H1 (cell line): ENCODE results near the gene SH3PXD2A. TPM values are rescaled to one million over a fixed set of nuclear protein-coding genes. Genes with fewer than 3 reads are reported as not detected.

ENCODE experiments used
- CTCF ChIA-PET: fragments of 300-600 bp; sonication (Branson Sonifier 250); formaldehyde crosslinking; loops from one replicate; lab custom pipeline; 2021; ENCODE audit not compliant: partially characterized antibody; lab: Charles Lee
- POLR2A ChIA-PET: fragments of 300-600 bp; sonication (Branson Sonifier 250); formaldehyde crosslinking; loops from one replicate; lab custom pipeline; 2021; ENCODE audit warnings: inconsistent platforms; ENCODE audit not compliant: partially characterized antibody; lab: Charles Lee
- DNase-seq, 2 experiments: peaks; one replicate each; pipeline versions ENCODE4 v3.0.0 to v3.0.0-alpha.2; 2010 to 2022; ENCODE audit warnings: low spot score in 2 of 2, low read depth in 1 of 2, mixed read lengths in 1 of 2
- FAIRE-seq: peaks from 2 replicates; lab custom pipeline; 2011; peaks lifted over from hg19 to GRCh38; lab: Jason Lieb, UNC
- H2AFZ ChIP-seq: 2 replicates; pipeline ENCODE4 v1.8.1; 2012; ENCODE audit warnings: low read length, inconsistent platforms
- H2AK5ac ChIP-seq: 2 replicates; pipeline ENCODE4 v1.6.1; 2013; ENCODE audit warnings: low read depth, low read length
- H2BK120ac ChIP-seq: replicated peaks from 2 replicates; pipeline ENCODE3; 2013; ENCODE audit warnings: low read depth, low read length, inconsistent platforms
- H2BK12ac ChIP-seq: 2 replicates; pipeline ENCODE4 v1.6.1; 2013; ENCODE audit warnings: low read depth, low read length
- H2BK15ac ChIP-seq: 2 replicates; pipeline ENCODE4 v1.6.1; 2013; ENCODE audit warnings: low read length
- H2BK20ac ChIP-seq: 2 replicates; pipeline ENCODE4 v1.6.1; 2013; ENCODE audit warnings: low read length
- H2BK5ac ChIP-seq: 2 replicates; pipeline ENCODE4 v1.6.1; 2013; ENCODE audit warnings: low read depth, low read length
- H3K14ac ChIP-seq: 2 replicates; pipeline ENCODE4 v1.6.1; 2013; ENCODE audit warnings: inconsistent platforms; ENCODE audit not compliant: insufficient read length
- H3K18ac ChIP-seq: 2 replicates; pipeline ENCODE4 v1.6.1; 2013; ENCODE audit warnings: low read length; ENCODE audit errors: extremely low read depth
- H3K23ac ChIP-seq: 2 replicates; pipeline ENCODE4 v1.6.1; 2013; ENCODE audit warnings: inconsistent platforms; ENCODE audit not compliant: insufficient read length
- H3K23me2 ChIP-seq: 2 replicates; pipeline ENCODE4 v1.6.1; 2013; ENCODE audit warnings: low read depth, low read length
- H3K27ac ChIP-seq: 2 replicates; pipeline ENCODE4 v1.6.1; 2011; ENCODE audit warnings: low read depth, low read length, inconsistent platforms
- H3K27me3 ChIP-seq, 4 experiments: replicated peaks in 1 of 4; 1 replicate in 1 of 4; 2 replicates in 3 of 4; pipeline versions ENCODE4 v1.6.1 to v1.8.1; 2011 to 2013; ENCODE audit warnings: low read length in 3 of 4, mild to moderate bottlenecking in 3 of 4, inconsistent platforms in 2 of 4, mixed read lengths in 2 of 4, moderate library complexity in 1 of 4; ENCODE audit not compliant: control insufficient read depth in 3 of 4, insufficient read depth in 3 of 4; ENCODE audit errors: extremely low read depth in 1 of 4
- H3K36me3 ChIP-seq, 4 experiments: 2 replicates each; pipeline versions ENCODE4 v1.6.1 to v1.8.1; 2011 to 2013; ENCODE audit warnings: mild to moderate bottlenecking in 4 of 4, low read length in 3 of 4, moderate library complexity in 2 of 4, control low read depth in 1 of 4, inconsistent platforms in 1 of 4; ENCODE audit not compliant: insufficient read depth in 4 of 4, control insufficient read depth in 2 of 4
- H3K4ac ChIP-seq: replicated peaks from 2 replicates; pipeline ENCODE3; 2013; ENCODE audit warnings: low read length, low read depth, mixed read lengths, inconsistent platforms; ENCODE audit not compliant: insufficient read length
- H3K4me1 ChIP-seq, 4 experiments: replicated peaks in 1 of 4; 1 replicate in 1 of 4; 2 replicates in 3 of 4; pipeline versions ENCODE4 v1.6.1 to v1.8.1; 2011 to 2013; ENCODE audit warnings: low read length in 3 of 4, inconsistent platforms in 2 of 4, mixed read lengths in 1 of 4; ENCODE audit not compliant: insufficient read depth in 4 of 4, control insufficient read depth in 3 of 4
- H3K4me2 ChIP-seq, 2 experiments: 2 replicates each; pipeline versions ENCODE4 v1.6.1 to v1.8.1; 2011 to 2013; ENCODE audit warnings: low read depth in 2 of 2, low read length in 2 of 2, control low read depth in 1 of 2, inconsistent platforms in 1 of 2, mild to moderate bottlenecking in 1 of 2; ENCODE audit not compliant: insufficient read depth in 1 of 2
- H3K4me3 ChIP-seq, 4 experiments: fragments of 200-600, 300-600 bp in 1 of 4; sonication (generic), shearing (Covaris generic), sonication (Bioruptor Twin) in 1 of 4; 2 replicates each; pipeline versions ENCODE4 v1.5.1 to v1.8.1; 2011 to 2016; ENCODE audit warnings: low read length in 4 of 4, low read depth in 3 of 4, control low read depth in 2 of 4, inconsistent platforms in 2 of 4, mild to moderate bottlenecking in 2 of 4, mixed read lengths in 1 of 4, moderate library complexity in 1 of 4; ENCODE audit not compliant: insufficient read depth in 2 of 4; ENCODE audit errors: extremely low read depth in 1 of 4
- H3K56ac ChIP-seq: replicated peaks from 2 replicates; pipeline ENCODE3; 2013; ENCODE audit warnings: low read depth, mild to moderate bottlenecking, mixed read lengths, low read length, inconsistent platforms; ENCODE audit not compliant: insufficient read length
- H3K79me1 ChIP-seq: 2 replicates; pipeline ENCODE4 v1.6.1; 2013; ENCODE audit warnings: low read depth, low read length, control low read depth
- H3K79me2 ChIP-seq, 2 experiments: 2 replicates each; pipeline versions ENCODE4 v1.6.1 to v1.8.1; 2012 to 2013; ENCODE audit warnings: low read length in 2 of 2, mild to moderate bottlenecking in 2 of 2, inconsistent platforms in 1 of 2; ENCODE audit not compliant: insufficient read depth in 2 of 2, control insufficient read depth in 1 of 2
- H3K9ac ChIP-seq, 4 experiments: replicated peaks in 1 of 4; 1 replicate in 1 of 4; 2 replicates in 3 of 4; pipeline versions ENCODE4 v1.6.1 to v1.8.1; 2011 to 2013; ENCODE audit warnings: low read depth in 3 of 4, low read length in 3 of 4, control low read depth in 2 of 4, mild to moderate bottlenecking in 2 of 4, moderate library complexity in 2 of 4, inconsistent platforms in 1 of 4; ENCODE audit errors: extremely low read depth in 1 of 4
- H3K9me3 ChIP-seq, 2 experiments: 2 replicates each; pipeline versions ENCODE4 v1.6.1 to v1.8.1; 2012 to 2013; ENCODE audit warnings: mild to moderate bottlenecking in 2 of 2, moderate library complexity in 2 of 2, control low read depth in 1 of 2, inconsistent platforms in 1 of 2, low read depth in 1 of 2, low read length in 1 of 2, mixed read lengths in 1 of 2; ENCODE audit not compliant: insufficient read depth in 2 of 2
- H4K20me1 ChIP-seq, 2 experiments: replicated peaks in 1 of 2; 2 replicates each; pipeline versions ENCODE3 to v1.8.1; 2011 to 2013; ENCODE audit warnings: inconsistent platforms in 2 of 2, low read length in 2 of 2, mild to moderate bottlenecking in 1 of 2; ENCODE audit not compliant: insufficient read depth in 2 of 2, control insufficient read depth in 1 of 2
- H4K5ac ChIP-seq: 2 replicates; pipeline ENCODE4 v1.6.1; 2013; ENCODE audit warnings: low read length, low read depth, mixed read lengths, inconsistent platforms; ENCODE audit not compliant: insufficient read length
- H4K8ac ChIP-seq: 2 replicates; pipeline ENCODE4 v1.8.0; 2013; ENCODE audit warnings: mild to moderate bottlenecking, moderate library complexity, low read length, inconsistent platforms; ENCODE audit not compliant: insufficient read depth; ENCODE audit errors: extremely low read depth
- H4K91ac ChIP-seq: replicated peaks from 2 replicates; pipeline ENCODE3; 2013; ENCODE audit warnings: low read length, mixed read lengths, inconsistent platforms; ENCODE audit not compliant: insufficient read length
- EP300 ChIP-seq, 2 experiments: IDR thresholded peaks; 1 replicate in 1 of 2; 2 replicates in 1 of 2; pipeline ENCODE4 v1.6.1; 2011 to 2012; ENCODE audit warnings: low read depth in 2 of 2, low read length in 2 of 2, mild to moderate bottlenecking in 2 of 2, borderline replicate concordance in 1 of 2, inconsistent platforms in 1 of 2, moderate library complexity in 1 of 2
- EZH2 ChIP-seq: fragments of 200-600 bp; sonication (generic); IDR thresholded peaks from 2 replicates; pipeline ENCODE4 v1.7.1; 2012; ENCODE audit warnings: low read depth, mild to moderate bottlenecking, moderate library complexity, low read length, inconsistent platforms; ENCODE audit not compliant: severe bottlenecking
- GTF2F1 ChIP-seq: IDR thresholded peaks from 2 replicates; pipeline ENCODE4 v1.6.1; 2012; ENCODE audit warnings: low read depth, low read length, improper control_type of control experiment, borderline replicate concordance
- HDAC6 ChIP-seq: IDR thresholded peaks from one replicate; pipeline ENCODE4 v1.7.1; 2012; ENCODE audit warnings: low read depth, mild to moderate bottlenecking, inconsistent platforms, low read length, moderate library complexity
- JUND ChIP-seq: IDR thresholded peaks from 2 replicates; pipeline ENCODE4 v1.6.1; 2011; ENCODE audit warnings: mild to moderate bottlenecking, improper control_type of control experiment, low read length
- KDM5A ChIP-seq: fragments of 200-600 bp; IDR thresholded peaks from 2 replicates; pipeline ENCODE4 v1.7.1; 2012; ENCODE audit warnings: mild to moderate bottlenecking, low read length, inconsistent platforms, mixed read lengths
- MAFK ChIP-seq: IDR thresholded peaks from 2 replicates; pipeline ENCODE4 v1.6.1; 2012; ENCODE audit warnings: low read depth, mild to moderate bottlenecking, improper control_type of control experiment, low read length
- RFX5 ChIP-seq: IDR thresholded peaks from 2 replicates; pipeline ENCODE4 v1.6.1; 2011; ENCODE audit warnings: low read depth, low read length, improper control_type of control experiment, borderline replicate concordance
- SP2 ChIP-seq: IDR thresholded peaks from 2 replicates; pipeline ENCODE4 v1.6.1; 2012; ENCODE audit warnings: mild to moderate bottlenecking, low read length, inconsistent platforms
- YY1 ChIP-seq: IDR thresholded peaks from 2 replicates; pipeline ENCODE4 v1.6.1; 2011; ENCODE audit warnings: low read depth, mild to moderate bottlenecking, low read length
- WGBS, 2 experiments: shearing (Covaris generic) in 1 of 2; methylation state at CpG; one replicate each; pipeline versions ENCODE4 v1.1.6 to v1.1.7; 2013 to 2015; ENCODE audit warnings: low lambda C conversion rate in 2 of 2, mixed read lengths in 2 of 2, inconsistent platforms in 1 of 2, low coverage in 1 of 2, missing lambda C conversion rate in 1 of 2; ENCODE audit not compliant: insufficient replicate concordance in 2 of 2, insufficient coverage in 1 of 2, insufficient read length in 1 of 2; ENCODE audit errors: extremely low coverage in 1 of 2, missing lambda C conversion rate in 1 of 2; 5-methylcytosine and 5-hydroxymethylcytosine counted together
- polyA plus RNA-seq, 7 experiments: library from polyadenylated mRNA; depleted of rRNA in 3 of 7; stranded (reverse) in 5 of 7; unstranded in 2 of 7; fragments of >200 nt in 5 of 7; fragments of 200-250 nt in 2 of 7; gene quantifications; 1 replicate in 5 of 7; 2 replicates in 1 of 7; 4 replicates in 1 of 7; pipeline versions ENCODE4 v1.2.1 to v1.2.3, GENCODE V29; 2011 to 2013; ENCODE audit warnings: missing spikeins in 2 of 7, mixed read lengths in 2 of 7
- total RNA-seq: library from RNA; stranded (reverse); fragmentation: NEBNext Ultra II Directional; extraction: Animal tissue kit (Norgen Biotek cat#: 25700); gene quantifications from 2 replicates; pipeline ENCODE4 v1.2.1, GENCODE V29; 2021
- TF ChIP-seq, protein P1 (sequence below): IDR thresholded peaks from 2 replicates; pipeline ENCODE4 v1.6.1; 2012; ENCODE audit warnings: low read length, inconsistent platforms

Gene SH3PXD2A
- total and polyA plus RNA-seq, 2 of the 8 experiments (the other 6 are each of a cell fraction or from before 2014, with no cell fraction given): 5.4 to 16.3 TPM

DNA sequence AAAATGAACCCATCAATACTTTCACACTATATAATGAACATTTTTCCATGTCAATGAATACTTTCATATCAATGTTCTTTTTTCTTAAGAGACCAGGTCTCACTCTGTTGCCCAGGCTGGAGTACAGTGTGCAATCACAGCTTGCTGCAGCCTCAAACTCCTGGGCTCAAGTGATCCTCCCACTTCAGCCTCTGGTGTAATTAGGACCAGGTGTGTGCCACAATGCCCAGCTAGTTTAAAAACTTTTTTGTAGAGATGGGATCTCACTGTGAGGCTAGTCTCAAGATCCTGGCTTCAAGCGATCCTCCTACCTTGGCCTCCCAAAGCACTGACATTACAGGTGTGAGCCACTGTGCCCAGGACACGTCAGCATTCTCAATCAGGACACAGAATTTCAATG is 85.2 kb downstream of the SH3PXD2A start:
- Histone ChIP-seq H3K4me1 (peaks cover 6 to 11% (median 7%) of the 10 kb centered on the region in 4 experiments), H4K20me1 (no peaks in the 10 kb centered on the region), H3K36me3 (no peaks in the 10 kb centered on the region), H3K4me2 (no peak overlapping the region), H4K5ac (no peak overlapping the region), H3K79me1 (no peaks in the 10 kb centered on the region), H3K9ac (no peak overlapping the region), H4K91ac (no peak overlapping the region), H3K23ac (no peak overlapping the region), H2AFZ (no peak overlapping the region), H3K23me2 (peaks cover 5% of the 10 kb centered on the region; the same call in 1 of the 2 replicates), H3K4me3 (no peak overlapping the region), H3K4ac (no peak overlapping the region), H3K27ac (no peak overlapping the region), H3K56ac (no peak overlapping the region), H4K8ac (no peak overlapping the region), H2AK5ac (no peak overlapping the region), H2BK20ac (no peak overlapping the region), H2BK15ac (no peak overlapping the region), H3K9me3 (no peaks in the 10 kb centered on the region), H3K14ac (no peak overlapping the region), H3K18ac (no peak overlapping the region), H2BK12ac (no peak overlapping the region), H2BK5ac (no peak overlapping the region), H2BK120ac (no peak overlapping the region), H3K27me3 (no peaks in the 10 kb centered on the region), H3K79me2 (no peaks in the 10 kb centered on the region)
- TF ChIP-seq YY1: no peak
- no peak for TF ChIP-seq SP2
- no peak for TF ChIP-seq RFX5
- TF ChIP-seq EP300 (IDR thresholded peaks at IDR 0.05; ENCODE audit: borderline replicate concordance in 1 of 2, low read depth in 2 of 2, low read length in 2 of 2): no peak
- TF ChIP-seq JUND: no peak
- TF ChIP-seq GTF2F1: no peak
- TF ChIP-seq, protein P1, sequence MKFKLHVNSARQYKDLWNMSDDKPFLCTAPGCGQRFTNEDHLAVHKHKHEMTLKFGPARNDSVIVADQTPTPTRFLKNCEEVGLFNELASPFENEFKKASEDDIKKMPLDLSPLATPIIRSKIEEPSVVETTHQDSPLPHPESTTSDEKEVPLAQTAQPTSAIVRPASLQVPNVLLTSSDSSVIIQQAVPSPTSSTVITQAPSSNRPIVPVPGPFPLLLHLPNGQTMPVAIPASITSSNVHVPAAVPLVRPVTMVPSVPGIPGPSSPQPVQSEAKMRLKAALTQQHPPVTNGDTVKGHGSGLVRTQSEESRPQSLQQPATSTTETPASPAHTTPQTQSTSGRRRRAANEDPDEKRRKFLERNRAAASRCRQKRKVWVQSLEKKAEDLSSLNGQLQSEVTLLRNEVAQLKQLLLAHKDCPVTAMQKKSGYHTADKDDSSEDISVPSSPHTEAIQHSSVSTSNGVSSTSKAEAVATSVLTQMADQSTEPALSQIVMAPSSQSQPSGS: no peak
- no peak for TF ChIP-seq KDM5A
- TF ChIP-seq MAFK: no peak
- TF ChIP-seq EZH2: no peak
- no peak for TF ChIP-seq HDAC6
- ChIA-PET POLR2A (no interaction called here), CTCF (interaction anchor here (0.8 to 11.3 kb wide), 6 partner anchors 8 to 85 kb away, joined by 3 to 237 read pairs (median 4); partner anchors contain the start of gene SH3PXD2A)
- 89% methylated on average over 2 of the region's 2 CpGs; no CpG with 5 or more reads in 1 of the 2 experiments for WGBS, 2 experiments
- FAIRE-seq: no peak
- DNase-seq: no peak
